ENCODE measurements around the gene DPEP2NB. TPM values are rescaled to one million over a fixed set of nuclear protein-coding genes. Genes with fewer than 3 reads are reported as not detected.
"Not testable (repeated sequence)": the region's sequence is repeated elsewhere in the genome, so short reads cannot be mapped to it uniquely, and the experiment has no call there.

Gene DPEP2NB
- total RNA-seq, 3 donors from 2014 or later, result not detected

- Mint-ChIP-seq H3K4me1 (ENCODE audit: low read depth) (peaks cover 23% of the 10 kb centered on the region), H3K27me3 (ENCODE audit: low read depth) (no peaks in the 10 kb centered on the region), H3K36me3 (ENCODE audit: insufficient read depth) (no peaks in the 10 kb centered on the region), H3K9me3 (no peaks in the 10 kb centered on the region), H3K4me3 (no peak overlapping the region)
- no peak for DNase-seq
- no peak for ATAC-seq
Observed at GRCh38 chr16:67982011-67982696, 33.6 kb downstream of the DPEP2NB start.

GRCh38 chr16:67979955-67980678 lies 35.6 kb downstream of the DPEP2NB start, which contains the start of gene DPEP3:
DPEP3 (minus strand) TSS chr16:67980499; CDS start chr16:67980380, 119 bp downstream.
- DNase-seq (no peak), ATAC-seq (peak in 1 of 2 donors; percentile 16)
- Mint-ChIP-seq H3K36me3 (ENCODE audit: insufficient read depth) (no peaks in the 10 kb centered on the region), H3K9me3 (no peaks in the 10 kb centered on the region), H3K27me3 (ENCODE audit: low read depth) (no peaks in the 10 kb centered on the region), H3K4me3 (no peak within 1 kb of the TSS), H3K4me1 (ENCODE audit: low read depth) (peaks cover 23% of the 10 kb centered on the region)

- no peak for DNase-seq
- no peaks in the 10 kb centered on the region for H3K27me3 Mint-ChIP-seq (ENCODE audit: low read depth)
- no peaks in the 10 kb centered on the region for H3K9me3 Mint-ChIP-seq
- peaks cover 1% of the 10 kb centered on the region for H3K4me1 Mint-ChIP-seq (ENCODE audit: low read depth)
- no peaks in the 10 kb centered on the region for H3K36me3 Mint-ChIP-seq (ENCODE audit: insufficient read depth)
- no peak for ATAC-seq
- H3K4me3 Mint-ChIP-seq, result no peak overlapping the region
Observed at GRCh38 chr16:67977469-67978227, 38.1 kb downstream of the DPEP2NB start.

GRCh38 chr16:67977005-67977404 lies 38.7 kb downstream of the DPEP2NB start:
- Mint-ChIP-seq H3K4me3 (no peak overlapping the region), H3K27me3 (ENCODE audit: low read depth) (no peaks in the 10 kb centered on the region), H3K36me3 (ENCODE audit: insufficient read depth) (no peaks in the 10 kb centered on the region), H3K4me1 (ENCODE audit: low read depth) (no peaks in the 10 kb centered on the region), H3K9me3 (no peaks in the 10 kb centered on the region)
- no peak for DNase-seq
- no peak for ATAC-seq

GRCh38 chr16:67976205-67976604 lies 39.5 kb downstream of the DPEP2NB start:
- ATAC-seq (no peak), DNase-seq (no peak)
- H3K27me3 Mint-ChIP-seq (ENCODE audit: low read depth), result no peaks in the 10 kb centered on the region
- no peaks in the 10 kb centered on the region for H3K4me1 Mint-ChIP-seq (ENCODE audit: low read depth)
- no peaks in the 10 kb centered on the region for H3K9me3 Mint-ChIP-seq
- no peak overlapping the region for H3K4me3 Mint-ChIP-seq
- no peaks in the 10 kb centered on the region for H3K36me3 Mint-ChIP-seq (ENCODE audit: insufficient read depth)

- no peak for ATAC-seq
- no peaks in the 10 kb centered on the region for H3K9me3 Mint-ChIP-seq
Observed at GRCh38 chr16:67975321-67976105, 40.2 kb downstream of the DPEP2NB start.

GRCh38 chr16:67972285-67972684 lies 43.4 kb downstream of the DPEP2NB start:
- not testable (repeated sequence) for DNase-seq; ATAC-seq; H3K36me3 Mint-ChIP-seq (ENCODE audit: insufficient read depth); H3K4me3 Mint-ChIP-seq; H3K27me3 Mint-ChIP-seq (ENCODE audit: low read depth); H3K9me3 Mint-ChIP-seq
- peaks cover 10% of the 10 kb centered on the region for H3K4me1 Mint-ChIP-seq (ENCODE audit: low read depth)

More at GRCh38 chr16:67975321-67976105, 40.2 kb downstream of the DPEP2NB start:
- DNase-seq, result no peak
- H3K36me3 Mint-ChIP-seq (ENCODE audit: insufficient read depth), result no peaks in the 10 kb centered on the region
- no peak overlapping the region for H3K4me3 Mint-ChIP-seq
- no peaks in the 10 kb centered on the region for H3K4me1 Mint-ChIP-seq (ENCODE audit: low read depth)
- no peaks in the 10 kb centered on the region for H3K27me3 Mint-ChIP-seq (ENCODE audit: low read depth)

- Mint-ChIP-seq H3K27me3 (ENCODE audit: low read depth) (no peaks in the 10 kb centered on the region), H3K9me3 (no peaks in the 10 kb centered on the region), H3K4me1 (ENCODE audit: low read depth) (peaks cover 20% of the 10 kb centered on the region), H3K4me3 (no peak overlapping the region), H3K36me3 (ENCODE audit: insufficient read depth) (no peaks in the 10 kb centered on the region)
- no peak for ATAC-seq
- DNase-seq, result no peak
Observed at GRCh38 chr16:67971111-67971510, 44.6 kb downstream of the DPEP2NB start.

- ATAC-seq (peak in 1 of 2 donors; percentile 31), DNase-seq (no peak)
- no peaks in the 10 kb centered on the region for H3K27me3 Mint-ChIP-seq (ENCODE audit: low read depth)
- H3K4me3 Mint-ChIP-seq, result peak overlapping the region; percentile 97
- no peaks in the 10 kb centered on the region for H3K9me3 Mint-ChIP-seq
- H3K4me1 Mint-ChIP-seq (ENCODE audit: low read depth), result peaks cover 20% of the 10 kb centered on the region
- no peaks in the 10 kb centered on the region for H3K36me3 Mint-ChIP-seq (ENCODE audit: insufficient read depth)
Observed at GRCh38 chr16:67969254-67970039, 46.3 kb downstream of the DPEP2NB start.

GRCh38 chr16:67968400-67969253 lies 47.1 kb downstream of the DPEP2NB start, which contains the start of gene SLC12A4:
SLC12A4 (minus strand) TSS chr16:67968637; CDS start chr16:67968553, 84 bp downstream.
- Mint-ChIP-seq H3K36me3 (ENCODE audit: insufficient read depth) (no peaks in the 10 kb centered on the region), H3K4me3 (peak within 1 kb of the TSS; percentile 97), H3K9me3 (no peaks in the 10 kb centered on the region), H3K4me1 (ENCODE audit: low read depth) (peaks cover 20% of the 10 kb centered on the region), H3K27me3 (ENCODE audit: low read depth) (no peaks in the 10 kb centered on the region)
- DNase-seq, result peak; percentile 75
- ATAC-seq, result peak; percentile 88 to 89

GRCh38 chr16:67967958-67968399 lies 47.7 kb downstream of the DPEP2NB start:
- H3K27me3 Mint-ChIP-seq (ENCODE audit: low read depth), result no peaks in the 10 kb centered on the region
- H3K36me3 Mint-ChIP-seq (ENCODE audit: insufficient read depth), result peaks cover under 1% of the 10 kb centered on the region
- H3K4me3 Mint-ChIP-seq, result peak overlapping the region; percentile 97

GRCh38 chr16:67967183-67967957 lies 48.3 kb downstream of the DPEP2NB start:
- DNase-seq (no peak), ATAC-seq (peak; percentile 7 to 15)
- Mint-ChIP-seq H3K27me3 (ENCODE audit: low read depth) (no peaks in the 10 kb centered on the region), H3K36me3 (ENCODE audit: insufficient read depth) (peaks cover 3% of the 10 kb centered on the region), H3K9me3 (no peaks in the 10 kb centered on the region), H3K4me3 (peak overlapping the region; percentile 97), H3K4me1 (ENCODE audit: low read depth) (peaks cover 20% of the 10 kb centered on the region)

More at GRCh38 chr16:67967958-67968399, 47.7 kb downstream of the DPEP2NB start:
- Mint-ChIP-seq H3K9me3 (no peaks in the 10 kb centered on the region), H3K4me1 (ENCODE audit: low read depth) (peaks cover 20% of the 10 kb centered on the region)
- DNase-seq (no peak), ATAC-seq (peak; percentile 29 to 42)
